ENCODE measurements around the gene PPFIA2.

Gene PPFIA2

GRCh38 chr12:81381951-81382350, 377.2 kb downstream of the PPFIA2 start:
- no peak overlapping the region for H3K4me3 ChIP-seq (ENCODE audit: low read length, poor library complexity, severe bottlenecking)
- H3K79me2 ChIP-seq (ENCODE audit: insufficient read depth, low read length): no peaks in the 10 kb centered on the region

GRCh38 chr12:81378601-81379285, 380.4 kb downstream of the PPFIA2 start:
- H2AFZ ChIP-seq (ENCODE audit: low read length): no peak overlapping the region
- no peak overlapping the region for H3K9ac ChIP-seq (ENCODE audit: low read depth, low read length, poor library complexity, severe bottlenecking)
- H3K4me3 ChIP-seq (ENCODE audit: low read length, poor library complexity, severe bottlenecking): no peak overlapping the region
- TF ChIP-seq EZH2phosphoT487 (IDR thresholded peaks at IDR 0.05; ENCODE audit: borderline replicate concordance) (no peak), CTCF (conservative IDR thresholded peaks at IDR 0.05; ENCODE audit: low read length) (no peak)
- H3F3A ChIP-seq (ENCODE audit: low read depth): no peaks in the 10 kb centered on the region
- H3K9me2 ChIP-seq (replicated peaks; ENCODE audit: low read depth, low read length): no peaks in the 10 kb centered on the region
- no peaks in the 10 kb centered on the region for H3K79me2 ChIP-seq (ENCODE audit: insufficient read depth, low read length)
- no peaks in the 10 kb centered on the region for H3K36me3 ChIP-seq (ENCODE audit: insufficient read depth, low read length)
- no peaks in the 10 kb centered on the region for H3K4me1 ChIP-seq (ENCODE audit: insufficient read depth, low read length, poor library complexity, severe bottlenecking)
- H4K20me1 ChIP-seq (ENCODE audit: insufficient read depth, low read length, poor library complexity, severe bottlenecking): no peaks in the 10 kb centered on the region
- H3K9me3 ChIP-seq (ENCODE audit: insufficient read depth, low read depth, low read length): no peaks in the 10 kb centered on the region
- H3K27me3 ChIP-seq (ENCODE audit: insufficient read depth, low read length, poor library complexity, severe bottlenecking): no peaks in the 10 kb centered on the region
- no peak overlapping the region for H3K4me2 ChIP-seq (ENCODE audit: low read depth, low read length, poor library complexity, severe bottlenecking)

More at GRCh38 chr12:81381951-81382350, 377.2 kb downstream of the PPFIA2 start:
- Histone ChIP-seq H3K4me2 (ENCODE audit: low read depth, low read length, poor library complexity, severe bottlenecking) (no peak overlapping the region), H3K36me3 (ENCODE audit: insufficient read depth, low read length) (no peaks in the 10 kb centered on the region), H3F3A (ENCODE audit: low read depth) (no peaks in the 10 kb centered on the region), H2AFZ (ENCODE audit: low read length) (no peak overlapping the region), H4K20me1 (ENCODE audit: insufficient read depth, low read length, poor library complexity, severe bottlenecking) (no peaks in the 10 kb centered on the region), H3K9me2 (replicated peaks; ENCODE audit: low read depth, low read length) (no peaks in the 10 kb centered on the region), H3K9me3 (ENCODE audit: insufficient read depth, low read depth, low read length) (no peaks in the 10 kb centered on the region), H3K4me1 (ENCODE audit: insufficient read depth, low read length, poor library complexity, severe bottlenecking) (no peaks in the 10 kb centered on the region), H3K9ac (ENCODE audit: low read depth, low read length, poor library complexity, severe bottlenecking) (no peak overlapping the region), H3K27me3 (ENCODE audit: insufficient read depth, low read length, poor library complexity, severe bottlenecking) (no peaks in the 10 kb centered on the region)
- TF ChIP-seq CTCF (conservative IDR thresholded peaks at IDR 0.05; ENCODE audit: low read length) (no peak), EZH2phosphoT487 (IDR thresholded peaks at IDR 0.05; ENCODE audit: borderline replicate concordance) (no peak)

GRCh38 chr12:81377771-81378170, 381.4 kb downstream of the PPFIA2 start:
- H3K79me2 ChIP-seq (ENCODE audit: insufficient read depth, low read length): no peaks in the 10 kb centered on the region
- no peaks in the 10 kb centered on the region for H3K4me1 ChIP-seq (ENCODE audit: insufficient read depth, low read length, poor library complexity, severe bottlenecking)
- TF ChIP-seq CTCF (conservative IDR thresholded peaks at IDR 0.05; ENCODE audit: low read length): no peak
- no peak for TF ChIP-seq EZH2phosphoT487 (IDR thresholded peaks at IDR 0.05; ENCODE audit: borderline replicate concordance)
- H3K27me3 ChIP-seq (ENCODE audit: insufficient read depth, low read length, poor library complexity, severe bottlenecking): no peaks in the 10 kb centered on the region
- no peaks in the 10 kb centered on the region for H3K36me3 ChIP-seq (ENCODE audit: insufficient read depth, low read length)
- H2AFZ ChIP-seq (ENCODE audit: low read length): no peak overlapping the region
- no peak overlapping the region for H3K4me3 ChIP-seq (ENCODE audit: low read length, poor library complexity, severe bottlenecking)
- H3K9me2 ChIP-seq (replicated peaks; ENCODE audit: low read depth, low read length): no peaks in the 10 kb centered on the region
- H3K9me3 ChIP-seq (ENCODE audit: insufficient read depth, low read depth, low read length): no peaks in the 10 kb centered on the region
- H3F3A ChIP-seq (ENCODE audit: low read depth): no peaks in the 10 kb centered on the region
- H3K9ac ChIP-seq (ENCODE audit: low read depth, low read length, poor library complexity, severe bottlenecking): no peak overlapping the region
- no peak overlapping the region for H3K4me2 ChIP-seq (ENCODE audit: low read depth, low read length, poor library complexity, severe bottlenecking)
- H4K20me1 ChIP-seq (ENCODE audit: insufficient read depth, low read length, poor library complexity, severe bottlenecking): no peaks in the 10 kb centered on the region

Measured in Loucy (cell line).